HCT116 (cell line): ENCODE data around the gene THSD7A. TPM values are rescaled to one million over a fixed set of nuclear protein-coding genes. Genes with fewer than 3 reads are reported as not detected.

Experiments
- ATAC-seq: fragments of 200-7000 bp; cut with Tn5 transposase; 2 replicates; pipeline ENCODE4 v1.9.1; 2020; ENCODE audit warnings: mild to moderate bottlenecking, moderate library complexity
- BruUV-seq: library from RNA; stranded (reverse); fragments of 400-500 nt; replicated peaks from 2 replicates; lab custom pipeline; 2021; lab: Mats Ljungman, UMichigan
- CTCF ChIA-PET: fragments of 300-600 bp; sonication (Branson Sonifier 250); formaldehyde crosslinking; loops from one replicate; lab custom pipeline; 2021; ENCODE audit warnings: antibody characterized with exemption; lab: Charles Lee
- POLR2A ChIA-PET: fragments of 300-600, 350-600 bp; sonication (Branson Sonifier 250); formaldehyde crosslinking; loops from one replicate; lab custom pipeline; 2021; ENCODE audit warnings: antibody characterized with exemption; lab: Charles Lee
- RAD21 ChIA-PET, 2 experiments: fragments of 300-600 bp; sonication (Branson Sonifier 250); formaldehyde crosslinking; loops; one replicate each; lab custom pipeline; 2023; ENCODE audit warnings: low total read pairs in 2 of 2; ENCODE audit not compliant: uncharacterized antibody in 2 of 2, unreplicated experiment in 2 of 2, low non-redundant PET in 1 of 2; lab: Charles Lee
- DNase-seq: peaks from one replicate; pipeline ENCODE4 v3.0.0-alpha.2; 2010; ENCODE audit warnings: low read depth, low spot score
- H2AFZ ChIP-seq: fragments of 200-600 bp; shearing (Covaris generic), sonication (generic); 2 replicates; pipeline ENCODE4 v1.6.1; 2017; ENCODE audit warnings: low read depth, mixed run types, mixed read lengths, antibody characterized with exemption, low read length; ENCODE audit not compliant: poor library complexity, severe bottlenecking
- H3K27ac ChIP-seq: 2 replicates; pipeline ENCODE4 v1.5.1; 2012; ENCODE audit warnings: low read depth, low read length
- H3K27me3 ChIP-seq: fragments of 200-600 bp; sonication (generic); 2 replicates; pipeline ENCODE4 v1.6.1; 2016; ENCODE audit warnings: mixed run types, low read length, mixed read lengths; ENCODE audit not compliant: insufficient read depth
- H3K36me3 ChIP-seq, 2 experiments: fragments of 200-500 bp in 1 of 2; fragments of 200-600 bp in 1 of 2; sonication (Bioruptor generic) in 1 of 2; sonication (generic) in 1 of 2; 2 replicates each; pipeline versions ENCODE4 v1.5.1 to v1.6.1; 2014 to 2016; ENCODE audit warnings: low read length in 2 of 2, inconsistent platforms in 1 of 2, mixed read lengths in 1 of 2, mixed run types in 1 of 2; ENCODE audit not compliant: insufficient read depth in 2 of 2, control insufficient read depth in 1 of 2
- H3K4me1 ChIP-seq, 2 experiments: fragments of 200-600 bp in 1 of 2; sonication (generic) in 1 of 2; 2 replicates each; pipeline versions ENCODE4 v1.5.1 to v1.6.1; 2012 to 2017; ENCODE audit warnings: low read length in 2 of 2, inconsistent platforms in 1 of 2, mild to moderate bottlenecking in 1 of 2, mixed read lengths in 1 of 2, mixed run types in 1 of 2, moderate library complexity in 1 of 2; ENCODE audit not compliant: insufficient read depth in 2 of 2, control insufficient read depth in 1 of 2
- H3K4me2 ChIP-seq: fragments of 200-600 bp; sonication (generic); 2 replicates; pipeline ENCODE4 v1.6.1; 2017; ENCODE audit warnings: mixed run types, low read length, mixed read lengths
- H3K4me3 ChIP-seq, 2 experiments: fragments of 200-600 bp in 1 of 2; sonication (generic) in 1 of 2; replicated peaks in 1 of 2; 2 replicates each; pipeline ENCODE4 v1.5.1; 2011 to 2016; ENCODE audit warnings: low read length in 2 of 2, control low read depth in 1 of 2, low read depth in 1 of 2, mild to moderate bottlenecking in 1 of 2, mixed read lengths in 1 of 2, mixed run types in 1 of 2
- H3K79me2 ChIP-seq: fragments of 200-600 bp; sonication (generic); 2 replicates; pipeline ENCODE4 v1.6.1; 2017; ENCODE audit warnings: mild to moderate bottlenecking, mixed run types, low read length, moderate library complexity, mixed read lengths; ENCODE audit not compliant: insufficient read depth
- H3K9ac ChIP-seq: fragments of 200-600 bp; sonication (generic); 2 replicates; pipeline ENCODE4 v1.6.1; 2016; ENCODE audit warnings: low read length, mixed read lengths
- H3K9me2 ChIP-seq: fragments of 200-600 bp; sonication (generic), shearing (Covaris generic); 2 replicates; pipeline ENCODE4 v1.6.1; 2017; ENCODE audit warnings: mixed run types, mild to moderate bottlenecking, moderate library complexity; ENCODE audit not compliant: insufficient read depth
- H3K9me3 ChIP-seq, 2 experiments: fragments of 200-500 bp in 1 of 2; fragments of 200-600 bp in 1 of 2; sonication (Bioruptor generic) in 1 of 2; sonication (generic) in 1 of 2; 2 replicates each; pipeline ENCODE4 v1.6.1; 2014 to 2017; ENCODE audit warnings: low read length in 2 of 2, mixed read lengths in 2 of 2, inconsistent platforms in 1 of 2, low read depth in 1 of 2, mild to moderate bottlenecking in 1 of 2, mixed run types in 1 of 2, moderate library complexity in 1 of 2; ENCODE audit not compliant: control insufficient read depth in 1 of 2, insufficient read depth in 1 of 2
- H4K20me1 ChIP-seq: fragments of 200-600 bp; sonication (generic), shearing (Covaris generic); 2 replicates; pipeline ENCODE4 v1.6.1; 2017; ENCODE audit warnings: mixed run types, mild to moderate bottlenecking, moderate library complexity; ENCODE audit not compliant: insufficient read depth
- CBX3 ChIP-seq: IDR thresholded peaks from 2 replicates; pipeline ENCODE4 v1.6.1; 2012; ENCODE audit warnings: low read depth
- CEBPB ChIP-seq: IDR thresholded peaks from 2 replicates; pipeline ENCODE4 v1.6.1; 2012; ENCODE audit warnings: low read depth
- ELF1 ChIP-seq: IDR thresholded peaks from 2 replicates; pipeline ENCODE4 v1.6.1; 2012; ENCODE audit warnings: low read depth, borderline replicate concordance
- EZH2 ChIP-seq: fragments of 200-600 bp; sonication (generic); IDR thresholded peaks from 2 replicates; pipeline ENCODE4 v1.6.1; 2017; ENCODE audit warnings: antibody characterized with exemption, mixed run types
- EZH2phosphoT487 ChIP-seq: fragments of 200-600 bp; IDR thresholded peaks from 2 replicates; pipeline ENCODE4 v1.6.1; 2018; ENCODE audit warnings: antibody characterized with exemption, borderline replicate concordance
- FOSL1 ChIP-seq: IDR thresholded peaks from 2 replicates; pipeline ENCODE4 v1.6.1; 2012; ENCODE audit warnings: low read depth
- POLR2AphosphoS5 ChIP-seq: IDR thresholded peaks from 2 replicates; pipeline ENCODE4 v1.6.1; 2011; ENCODE audit warnings: mild to moderate bottlenecking, low read depth, low read length, moderate library complexity
- SP1 ChIP-seq: IDR thresholded peaks from 2 replicates; pipeline ENCODE4 v1.6.1; 2012; ENCODE audit warnings: low read depth
- SRF ChIP-seq: IDR thresholded peaks from 2 replicates; pipeline ENCODE4 v1.6.1; 2012; ENCODE audit warnings: low read depth
- TCF7L2 ChIP-seq: IDR thresholded peaks from 2 replicates; pipeline ENCODE4 v1.7.0; 2011; ENCODE audit warnings: borderline replicate concordance, inconsistent platforms; ENCODE audit not compliant: insufficient read depth, insufficient read length; ENCODE audit errors: extremely low read depth
- YY1 ChIP-seq: IDR thresholded peaks from 2 replicates; pipeline ENCODE4 v1.6.1; 2011; ENCODE audit warnings: low read length, low read depth, moderate library complexity, mild to moderate bottlenecking; ENCODE audit not compliant: insufficient replicate concordance; ENCODE audit errors: extremely low read depth
- ZNF274 ChIP-seq: fragments of 200-500 bp; sonication (Bioruptor generic); IDR thresholded peaks from 2 replicates; pipeline ENCODE4 v1.6.1; 2014; ENCODE audit warnings: mild to moderate bottlenecking, low read depth, low read length, inconsistent platforms
- intact Hi-C: fragments of 100-400 bp; cut with micrococcal nuclease; formaldehyde crosslinking; loops from 2 replicates; pipeline ENCODE4 v1.10.0; 2022
- total RNA-seq: library from RNA; stranded (reverse); gene quantifications from one replicate; pipeline ENCODE4 v1.2.1, GENCODE V29; 2021; ENCODE audit not compliant: unreplicated experiment
- TF ChIP-seq, protein P1 (sequence below): IDR thresholded peaks from 2 replicates; pipeline ENCODE4 v1.6.1; 2011; ENCODE audit warnings: mild to moderate bottlenecking, low read length, moderate library complexity; ENCODE audit not compliant: insufficient replicate concordance; ENCODE audit errors: extremely low read depth
- TF ChIP-seq, protein P2 (sequence below): IDR thresholded peaks from 2 replicates; pipeline ENCODE4 v1.6.1; 2012
- TF ChIP-seq, protein P3 (sequence below), 3 experiments: fragments of 200-600 bp in 1 of 3; sonication (generic) in 1 of 3; IDR thresholded peaks in 2 of 3; conservative IDR thresholded peaks in 1 of 3; 2 replicates each; pipeline ENCODE4 v1.5.1; 2012 to 2017; ENCODE audit warnings: low read depth in 2 of 3, low read length in 2 of 3, antibody characterized with exemption in 1 of 3, borderline replicate concordance in 1 of 3, control low read depth in 1 of 3, mild to moderate bottlenecking in 1 of 3, mixed read lengths in 1 of 3, mixed run types in 1 of 3, moderate library complexity in 1 of 3; ENCODE audit not compliant: insufficient read depth in 1 of 3
- TF ChIP-seq, protein P4 (sequence below): IDR thresholded peaks from 2 replicates; pipeline ENCODE4 v1.6.1; 2012

The THSD7A gene
- total RNA-seq, 1 experiment from 2014 or later, result 0.05 TPM

DNA sequence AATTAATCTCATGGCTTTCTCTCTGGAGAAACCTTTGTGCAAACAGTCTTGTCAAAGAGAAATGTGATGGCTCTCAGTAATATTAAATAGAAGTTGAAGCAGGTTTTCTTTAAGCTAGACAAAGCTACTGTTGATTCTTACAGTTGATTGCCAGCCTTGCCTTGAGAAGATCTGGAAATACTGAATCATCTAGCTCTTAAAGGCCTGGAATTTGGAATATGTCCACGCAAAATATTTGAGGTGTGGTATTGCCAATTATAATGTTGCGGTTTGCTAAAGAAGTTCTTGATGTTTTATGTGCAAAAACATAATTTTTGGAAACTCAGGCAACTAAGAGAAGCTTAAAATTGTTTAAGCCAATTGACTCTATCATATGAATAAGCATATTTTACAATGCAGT, 486.4 kb downstream of the THSD7A start:
- no peak overlapping the region for H2AFZ ChIP-seq
- TF ChIP-seq POLR2AphosphoS5 (no peak), EZH2phosphoT487 (no peak), SP1 (no peak), TCF7L2 (no peak), ELF1 (no peak), FOSL1 (no peak), CBX3 (no peak), SRF (no peak), YY1 (no peak), CEBPB (no peak), ZNF274 (no peak), EZH2 (no peak)
- TF ChIP-seq, protein P1, sequence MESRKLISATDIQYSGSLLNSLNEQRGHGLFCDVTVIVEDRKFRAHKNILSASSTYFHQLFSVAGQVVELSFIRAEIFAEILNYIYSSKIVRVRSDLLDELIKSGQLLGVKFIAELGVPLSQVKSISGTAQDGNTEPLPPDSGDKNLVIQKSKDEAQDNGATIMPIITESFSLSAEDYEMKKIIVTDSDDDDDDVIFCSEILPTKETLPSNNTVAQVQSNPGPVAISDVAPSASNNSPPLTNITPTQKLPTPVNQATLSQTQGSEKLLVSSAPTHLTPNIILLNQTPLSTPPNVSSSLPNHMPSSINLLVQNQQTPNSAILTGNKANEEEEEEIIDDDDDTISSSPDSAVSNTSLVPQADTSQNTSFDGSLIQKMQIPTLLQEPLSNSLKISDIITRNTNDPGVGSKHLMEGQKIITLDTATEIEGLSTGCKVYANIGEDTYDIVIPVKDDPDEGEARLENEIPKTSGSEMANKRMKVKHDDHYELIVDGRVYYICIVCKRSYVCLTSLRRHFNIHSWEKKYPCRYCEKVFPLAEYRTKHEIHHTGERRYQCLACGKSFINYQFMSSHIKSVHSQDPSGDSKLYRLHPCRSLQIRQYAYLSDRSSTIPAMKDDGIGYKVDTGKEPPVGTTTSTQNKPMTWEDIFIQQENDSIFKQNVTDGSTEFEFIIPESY, result no peak
- TF ChIP-seq, protein P2, sequence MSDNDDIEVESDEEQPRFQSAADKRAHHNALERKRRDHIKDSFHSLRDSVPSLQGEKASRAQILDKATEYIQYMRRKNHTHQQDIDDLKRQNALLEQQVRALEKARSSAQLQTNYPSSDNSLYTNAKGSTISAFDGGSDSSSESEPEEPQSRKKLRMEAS, result no peak
- TF ChIP-seq, protein P3, sequence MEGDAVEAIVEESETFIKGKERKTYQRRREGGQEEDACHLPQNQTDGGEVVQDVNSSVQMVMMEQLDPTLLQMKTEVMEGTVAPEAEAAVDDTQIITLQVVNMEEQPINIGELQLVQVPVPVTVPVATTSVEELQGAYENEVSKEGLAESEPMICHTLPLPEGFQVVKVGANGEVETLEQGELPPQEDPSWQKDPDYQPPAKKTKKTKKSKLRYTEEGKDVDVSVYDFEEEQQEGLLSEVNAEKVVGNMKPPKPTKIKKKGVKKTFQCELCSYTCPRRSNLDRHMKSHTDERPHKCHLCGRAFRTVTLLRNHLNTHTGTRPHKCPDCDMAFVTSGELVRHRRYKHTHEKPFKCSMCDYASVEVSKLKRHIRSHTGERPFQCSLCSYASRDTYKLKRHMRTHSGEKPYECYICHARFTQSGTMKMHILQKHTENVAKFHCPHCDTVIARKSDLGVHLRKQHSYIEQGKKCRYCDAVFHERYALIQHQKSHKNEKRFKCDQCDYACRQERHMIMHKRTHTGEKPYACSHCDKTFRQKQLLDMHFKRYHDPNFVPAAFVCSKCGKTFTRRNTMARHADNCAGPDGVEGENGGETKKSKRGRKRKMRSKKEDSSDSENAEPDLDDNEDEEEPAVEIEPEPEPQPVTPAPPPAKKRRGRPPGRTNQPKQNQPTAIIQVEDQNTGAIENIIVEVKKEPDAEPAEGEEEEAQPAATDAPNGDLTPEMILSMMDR (IDR thresholded peaks at IDR 0.05 in 2 of 3, conservative IDR thresholded peaks at IDR 0.05 in 1 of 3; ENCODE audit: borderline replicate concordance in 1 of 3, insufficient read depth in 1 of 3, low read depth in 2 of 3, low read length in 2 of 3), result no peak
- TF ChIP-seq, protein P4, sequence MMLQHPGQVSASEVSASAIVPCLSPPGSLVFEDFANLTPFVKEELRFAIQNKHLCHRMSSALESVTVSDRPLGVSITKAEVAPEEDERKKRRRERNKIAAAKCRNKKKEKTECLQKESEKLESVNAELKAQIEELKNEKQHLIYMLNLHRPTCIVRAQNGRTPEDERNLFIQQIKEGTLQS, result no peak
- CTCF ChIA-PET, result interaction anchor here (1.2 kb wide), 1 partner anchor 456 kb away, joined by 3 read pairs; no protein-coding TSS in a partner anchor
- no peaks in the 10 kb centered on the region for H3K79me2 ChIP-seq
- H3K27me3 ChIP-seq, result no peaks in the 10 kb centered on the region
- H3K27ac ChIP-seq, result no peak overlapping the region
- H3K9me2 ChIP-seq, result no peaks in the 10 kb centered on the region
- no peak overlapping the region for H3K4me2 ChIP-seq
- no peaks in the 10 kb centered on the region for H3K36me3 ChIP-seq
- H3K4me3 ChIP-seq, result no peak overlapping the region
- H4K20me1 ChIP-seq, result no peaks in the 10 kb centered on the region
- POLR2A ChIA-PET, result no interaction called here
- H3K9me3 ChIP-seq, result no peaks in the 10 kb centered on the region
- no peak for DNase-seq
- BruUV-seq, result no TSS peak
- ATAC-seq, result no peak
- intact Hi-C loops, result loop anchor here (10.0 kb wide), 1 partner anchor 931 kb away; no protein-coding TSS in a partner anchor
- no peak overlapping the region for H3K9ac ChIP-seq
- RAD21 ChIA-PET, result no interaction called here
- H3K4me1 ChIP-seq, result no peaks in the 10 kb centered on the region
